Heart right ventricle (tissue), 16 donors: Measurements from ENCODE around the gene HSD11B1L. TPM values are rescaled to one million over a fixed set of nuclear protein-coding genes. Genes with fewer than 3 reads are reported as not detected.

Source experiments
- ATAC-seq, 8 donors: fragments of 200-7000 bp; cut with Tn5 transposase; one replicate each; pipeline ENCODE4 v1.9.1; 2020; ENCODE audit warnings: mild to moderate bottlenecking in 8 of 8, moderate library complexity in 8 of 8, moderate number of reproducible peaks in 1 of 8
- DNase-seq, 2 donors: peaks; one replicate each; pipeline ENCODE4 v3.0.0-alpha.2; 2020
- H3K27ac ChIP-seq, 10 donors: fragments of 200-600 bp; sonication (generic) in 2 of 10; one replicate each; pipeline versions ENCODE4 v1.5.0 to v1.8.0; 2020 to 2022; ENCODE audit warnings: mild to moderate bottlenecking in 3 of 10
- H3K27me3 ChIP-seq, 7 donors: fragments of 200-600 bp; one replicate each; pipeline ENCODE4 v1.8.0; 2021 to 2022; ENCODE audit warnings: mild to moderate bottlenecking in 2 of 7
- H3K36me3 ChIP-seq, 9 donors: fragments of 200-600 bp; sonication (generic) in 1 of 9; one replicate each; pipeline versions ENCODE4 v1.5.0 to v1.8.0; 2020 to 2022; ENCODE audit warnings: mild to moderate bottlenecking in 2 of 9
- H3K4me1 ChIP-seq, 9 donors: fragments of 200-600 bp; sonication (generic) in 1 of 9; one replicate each; pipeline versions ENCODE4 v1.5.0 to v1.8.0; 2020 to 2022; ENCODE audit warnings: mild to moderate bottlenecking in 4 of 9
- H3K4me3 ChIP-seq, 10 donors: fragments of 200-600 bp; sonication (generic) in 2 of 10; one replicate each; pipeline versions ENCODE4 v1.5.0 to v1.8.0; 2020 to 2022; ENCODE audit warnings: mild to moderate bottlenecking in 7 of 10, moderate library complexity in 2 of 10
- H3K9me3 ChIP-seq, 11 donors: fragments of 200-600 bp in 10 of 11; sonication (generic) in 2 of 11; one replicate each; pipeline versions ENCODE4 v1.5.0 to v1.8.0; 2013 to 2022; ENCODE audit warnings: mild to moderate bottlenecking in 2 of 11, control low read depth in 1 of 11, moderate library complexity in 1 of 11
- CTCF ChIP-seq, 9 donors: fragments of 200-600 bp; sonication (generic) in 2 of 9; IDR thresholded peaks; one replicate each; pipeline versions ENCODE4 v1.5.0 to v1.8.0; 2021 to 2022; ENCODE audit warnings: antibody characterized with exemption in 9 of 9, mild to moderate bottlenecking in 5 of 9, moderate library complexity in 1 of 9
- WGBS, 2 donors: extraction: QIAGEN DNeasy Blood & Tissue Kit; methylation state at CpG; one replicate each; pipeline ENCODE4 v1.1.7; 2013; ENCODE audit warnings: inconsistent platforms in 1 of 2; 5-methylcytosine and 5-hydroxymethylcytosine counted together
- intact Hi-C, 10 donors: fragments of 100-400 bp; cut with DNase I; formaldehyde crosslinking; loops; one replicate each; pipeline versions ENCODE4 v1.11.1 to v1.14.2; 2022
- polyA plus RNA-seq, 2 donors: library from polyadenylated mRNA; stranded (reverse); fragments of 200-250 nt; gene quantifications; one replicate each; pipeline ENCODE4 v1.2.3, GENCODE V29; 2013
- total RNA-seq, 10 donors: library from RNA; stranded (reverse); fragmentation: NEBNext Ultra II Directional in 3 of 10; extraction: Animal tissue kit (Norgen Biotek cat#: 25700) in 3 of 10; gene quantifications; one replicate each; pipeline versions ENCODE4 v1.2.1 to v1.2.4, GENCODE V29; 2021 to 2023
- donor health status: Arrhythmogenic right ventricular cardiomyopathy.
- donor health status: ischemic (EF 13 %, LVEDD 7.1; RV severe dilation, severe dysfunction).
- donor health status: healthy with polysubstance abuse.
- donor health status: DM: no; HTN: yes; CAD: no.
- donor health status: DM: no; HTN: no; CAD: no.
- donor health status: ischemic (EF 25% LVEDD 6.9; RV normal size, moderate dysfunction).
- donor health status: ischemic (EF 25% LVEDD 5.7; RV mildly dilated, moderate dysfunction).
- donor health status: healthy.
- donor health status: DM: yes; HTN: yes; CAD: no.
- donor health status: Ischemic cardiomyopathy.
- donor health status: ischemic (EF 35%, LVEDD 5.7; RV mildly dilated, moderate dysfunction).
- donor health status: nonischemic (EF 11% LVEDD 7.7; RV severe dilation, severe dysfunction).
- donor health status: DM: yes; HTN: yes; CAD: no.
- donor health status: PGD.
- donor health status: ischemic (EF 29% LVEDD 5.4; RV normal size, mild dysfunction).
- donor health status: nonischemic (EF 23%, LVEDD 6.1; RV moderate dilation, normal function).

HSD11B1L gene
- total and polyA plus RNA-seq, 12 donors, result 3.3 to 13.2 (median 4.3) TPM

GRCh38 chr19:5669212-5669611 lies 11.6 kb upstream of the HSD11B1L start:
- no peaks in the 10 kb centered on the region for H3K27me3 ChIP-seq
- TF ChIP-seq CTCF (IDR thresholded peaks at IDR 0.05), result no peak
- ATAC-seq (peak in 2 of 8 donors; percentile 6 to 22), DNase-seq (no peak)
- 81 to 85% methylated on average over 11 of the region's 11 CpGs for WGBS, 2 donors
- no peak overlapping the region for H3K27ac ChIP-seq
- no peak overlapping the region for H3K4me3 ChIP-seq
- intact Hi-C loops, result no loop called here
- H3K4me1 ChIP-seq, result no peaks in the 10 kb centered on the region
- H3K9me3 ChIP-seq, result no peaks in the 10 kb centered on the region
- H3K36me3 ChIP-seq, result peaks cover 5 to 78% (median 58%) of the 10 kb centered on the region in 9 donors

DNA sequence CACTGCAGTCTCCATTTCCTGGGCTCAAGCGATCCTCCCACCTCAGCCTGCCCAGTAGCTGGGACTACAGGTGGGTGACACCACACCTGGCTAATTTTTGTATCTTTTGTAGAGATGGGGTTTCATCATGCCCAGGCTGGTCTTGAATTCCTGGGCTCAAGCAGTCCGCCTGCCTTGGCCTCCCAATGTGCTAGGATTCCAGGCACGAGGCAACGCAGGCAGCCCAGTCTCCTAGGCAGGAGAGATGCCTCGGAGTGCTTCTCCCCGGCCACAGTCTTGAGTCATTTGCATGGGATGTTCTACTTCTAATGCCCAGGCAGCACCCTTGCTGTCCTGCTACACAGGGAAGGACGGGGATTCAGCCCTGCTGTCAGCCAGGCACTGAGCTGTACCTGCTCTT lies 9.2 kb upstream of the HSD11B1L start:
- H3K9me3 ChIP-seq, result no peaks in the 10 kb centered on the region
- no peak for DNase-seq
- H3K27ac ChIP-seq, result no peak overlapping the region
- H3K36me3 ChIP-seq, result peaks cover 0 to 54% (median 34%) of the 10 kb centered on the region in 9 donors
- TF ChIP-seq CTCF (IDR thresholded peaks at IDR 0.05), result no peak
- peaks cover 0 to 16% (median 6%) of the 10 kb centered on the region in 9 donors for H3K4me1 ChIP-seq
- ATAC-seq, result no peak
- H3K27me3 ChIP-seq, result no peaks in the 10 kb centered on the region
- WGBS, 2 donors, result 95% methylated on average over 7 of the region's 7 CpGs
- intact Hi-C loops, result no loop called here
- H3K4me3 ChIP-seq, result no peak overlapping the region

- intact Hi-C loops, result no loop called here
- ATAC-seq (no peak), DNase-seq (no peak)
- Histone ChIP-seq H3K4me3 (no peak overlapping the region), H3K4me1 (peaks cover 0 to 16% (median 6%) of the 10 kb centered on the region in 9 donors), H3K27me3 (no peaks in the 10 kb centered on the region), H3K36me3 (peaks cover 0 to 45% (median 22%) of the 10 kb centered on the region in 9 donors), H3K27ac (no peak overlapping the region), H3K9me3 (no peaks in the 10 kb centered on the region)
- 82 to 87% methylated on average over 13 of the region's 13 CpGs for WGBS, 2 donors
- no peak for TF ChIP-seq CTCF (IDR thresholded peaks at IDR 0.05)
Observed at GRCh38 chr19:5672708-5673459, 7.9 kb upstream of the HSD11B1L start.

DNA sequence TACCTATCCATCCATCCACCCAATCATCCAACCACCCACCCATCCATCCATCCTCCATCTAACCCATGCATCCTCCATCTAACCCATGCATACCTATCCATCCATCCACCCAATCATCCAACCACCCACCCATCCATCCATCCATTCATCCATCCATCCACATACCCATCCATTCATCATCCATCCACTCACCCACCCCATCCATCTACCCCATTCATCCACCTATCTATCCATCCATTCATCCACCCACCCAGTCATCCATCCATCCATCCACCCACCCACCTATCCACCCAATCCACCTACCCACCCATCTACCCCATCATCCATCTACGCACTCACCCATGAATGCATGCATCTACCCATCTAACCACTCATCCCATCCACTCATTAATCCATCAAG lies 7.1 kb upstream of the HSD11B1L start:
- Histone ChIP-seq H3K27ac (no peak overlapping the region), H3K9me3 (no peaks in the 10 kb centered on the region), H3K27me3 (no peaks in the 10 kb centered on the region), H3K36me3 (peaks cover 0 to 42% (median 16%) of the 10 kb centered on the region in 9 donors), H3K4me1 (peaks cover 0 to 16% (median 6%) of the 10 kb centered on the region in 9 donors), H3K4me3 (no peak overlapping the region)
- TF ChIP-seq CTCF (IDR thresholded peaks at IDR 0.05), result no peak
- intact Hi-C loops, result no loop called here
- 96 to 100% methylated on average over 1 of the region's 1 CpG for WGBS, 2 donors
- ATAC-seq (no peak), DNase-seq (no peak)
